Astrocyte (in vitro differentiated cells and primary cell): Measurements from ENCODE around the gene UBE3C. TPM values are rescaled to one million over a fixed set of nuclear protein-coding genes. Genes with fewer than 3 reads are reported as not detected.

Experiments
- DNase-seq: peaks from one replicate; pipeline ENCODE4 v3.0.0-alpha.2; 2010; ENCODE audit warnings: low read depth
- FAIRE-seq: peaks from 2 replicates; lab custom pipeline; 2011; peaks lifted over from hg19 to GRCh38; lab: Jason Lieb, UNC
- H2AFZ ChIP-seq: 2 replicates; pipeline ENCODE4 v1.6.0; 2012; ENCODE audit warnings: low read depth, low read length, inconsistent platforms
- H3K27ac ChIP-seq: 2 replicates; pipeline ENCODE4 v1.5.1; 2011; ENCODE audit warnings: low read depth, low read length, inconsistent platforms
- H3K27me3 ChIP-seq: 2 replicates; pipeline ENCODE4 v1.6.0; 2011; ENCODE audit warnings: low read length, inconsistent platforms; ENCODE audit not compliant: insufficient read depth
- H3K36me3 ChIP-seq: 2 replicates; pipeline ENCODE4 v1.5.1; 2011; ENCODE audit warnings: low read length, inconsistent platforms; ENCODE audit not compliant: insufficient read depth
- H3K4me1 ChIP-seq: 2 replicates; pipeline ENCODE4 v1.5.1; 2011; ENCODE audit warnings: low read length, inconsistent platforms; ENCODE audit not compliant: insufficient read depth
- H3K4me2 ChIP-seq: 2 replicates; pipeline ENCODE4 v1.6.0; 2012; ENCODE audit warnings: low read length, inconsistent platforms
- H3K4me3 ChIP-seq: 2 replicates; pipeline ENCODE4 v1.5.1; 2011; ENCODE audit warnings: low read depth, mild to moderate bottlenecking, low read length, inconsistent platforms; ENCODE audit not compliant: insufficient read depth
- H3K79me2 ChIP-seq: 2 replicates; pipeline ENCODE4 v1.6.0; 2012; ENCODE audit warnings: mild to moderate bottlenecking, low read length, inconsistent platforms; ENCODE audit not compliant: insufficient read depth
- H3K9ac ChIP-seq: 2 replicates; pipeline ENCODE4 v1.6.0; 2012; ENCODE audit warnings: mild to moderate bottlenecking, low read length, inconsistent platforms
- H3K9me3 ChIP-seq: 2 replicates; pipeline ENCODE4 v1.5.1; 2012; ENCODE audit warnings: low read depth, mild to moderate bottlenecking, low read length, inconsistent platforms; ENCODE audit not compliant: insufficient read depth
- H4K20me1 ChIP-seq: 2 replicates; pipeline ENCODE4 v1.6.0; 2012; ENCODE audit warnings: low read length, inconsistent platforms; ENCODE audit not compliant: insufficient read depth
- H3K27ac Mint-ChIP-seq: one replicate; pipeline ENCODE4 v1.8.0; 2021; ENCODE audit warnings: mild to moderate bottlenecking, mixed read lengths; ENCODE audit not compliant: unreplicated experiment
- H3K27me3 Mint-ChIP-seq: one replicate; pipeline ENCODE4 v1.8.0; 2021; ENCODE audit warnings: low read depth, mixed read lengths; ENCODE audit not compliant: unreplicated experiment
- H3K36me3 Mint-ChIP-seq: one replicate; pipeline ENCODE4 v1.8.0; 2021; ENCODE audit warnings: low read depth, mixed read lengths; ENCODE audit not compliant: unreplicated experiment
- H3K4me1 Mint-ChIP-seq: one replicate; pipeline ENCODE4 v1.8.0; 2021; ENCODE audit warnings: low read depth, mixed read lengths; ENCODE audit not compliant: unreplicated experiment
- H3K4me3 Mint-ChIP-seq: one replicate; pipeline ENCODE4 v1.8.0; 2021; ENCODE audit warnings: mild to moderate bottlenecking, moderate library complexity, mixed read lengths; ENCODE audit not compliant: unreplicated experiment
- H3K9me3 Mint-ChIP-seq: one replicate; pipeline ENCODE4 v1.8.0; 2021; ENCODE audit warnings: mild to moderate bottlenecking, mixed read lengths; ENCODE audit not compliant: unreplicated experiment
- EZH2 ChIP-seq: IDR thresholded peaks from 2 replicates; pipeline ENCODE4 v1.6.1; 2012; ENCODE audit warnings: mild to moderate bottlenecking, low read length, inconsistent platforms; ENCODE audit not compliant: insufficient read depth
- total RNA-seq: library from RNA; stranded (reverse); gene quantifications from 2 replicates; pipeline ENCODE4 v1.2.1, GENCODE V29; 2021
- TF ChIP-seq, protein P1 (sequence below): IDR thresholded peaks from 2 replicates; pipeline ENCODE4 v1.5.1; 2011; ENCODE audit warnings: low read depth, mild to moderate bottlenecking, inconsistent platforms, low read length, moderate library complexity; ENCODE audit not compliant: insufficient read depth

UBE3C gene
- total RNA-seq, 1 donor from 2014 or later = 76.9 TPM

DNA sequence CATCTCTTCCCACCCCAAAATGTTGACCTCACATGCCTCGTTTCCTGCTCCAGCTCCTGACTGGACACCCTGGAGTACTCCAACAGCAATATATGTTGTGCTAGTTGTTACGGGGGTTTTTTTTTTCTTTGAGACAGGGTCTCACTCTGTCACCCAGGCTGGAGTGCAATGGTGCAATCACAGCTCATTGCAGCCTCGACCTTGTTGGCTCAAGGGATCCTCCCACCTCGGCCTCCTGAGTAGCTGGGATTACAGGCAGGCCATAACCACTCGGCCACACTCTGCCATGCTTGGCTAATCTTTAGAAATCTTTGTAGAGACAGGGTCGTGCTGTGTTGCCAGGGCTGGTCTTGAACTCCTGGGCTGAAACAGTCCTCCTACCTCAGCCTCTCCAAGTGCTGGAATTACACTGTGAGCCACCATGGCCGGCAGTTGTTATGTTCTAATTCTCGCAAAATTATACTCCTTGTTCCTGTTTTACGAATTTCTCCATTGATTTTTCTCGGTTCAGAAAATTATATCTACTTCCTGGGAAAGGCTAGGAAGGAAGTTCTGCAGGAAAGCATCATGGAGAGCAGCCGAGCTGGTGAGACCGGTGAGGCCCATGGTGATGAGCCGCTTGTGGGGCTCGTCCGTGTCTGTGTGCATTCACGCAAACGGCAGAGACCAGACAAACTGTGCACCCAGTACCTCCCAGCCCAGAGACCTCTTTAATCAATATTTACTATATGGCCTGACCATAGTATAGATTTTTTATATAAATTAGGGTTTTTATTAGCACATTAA is 145.7 kb downstream of the UBE3C start:
- Mint-ChIP-seq H3K27me3 (no peaks in the 10 kb centered on the region), H3K4me1 (no peaks in the 10 kb centered on the region), H3K9me3 (peaks cover 12% of the 10 kb centered on the region), H3K27ac (no peak overlapping the region), H3K4me3 (no peak overlapping the region), H3K36me3 (peaks cover 3% of the 10 kb centered on the region)
- no peak overlapping the region for H3K9ac ChIP-seq
- no peak for TF ChIP-seq EZH2
- TF ChIP-seq, protein P1, sequence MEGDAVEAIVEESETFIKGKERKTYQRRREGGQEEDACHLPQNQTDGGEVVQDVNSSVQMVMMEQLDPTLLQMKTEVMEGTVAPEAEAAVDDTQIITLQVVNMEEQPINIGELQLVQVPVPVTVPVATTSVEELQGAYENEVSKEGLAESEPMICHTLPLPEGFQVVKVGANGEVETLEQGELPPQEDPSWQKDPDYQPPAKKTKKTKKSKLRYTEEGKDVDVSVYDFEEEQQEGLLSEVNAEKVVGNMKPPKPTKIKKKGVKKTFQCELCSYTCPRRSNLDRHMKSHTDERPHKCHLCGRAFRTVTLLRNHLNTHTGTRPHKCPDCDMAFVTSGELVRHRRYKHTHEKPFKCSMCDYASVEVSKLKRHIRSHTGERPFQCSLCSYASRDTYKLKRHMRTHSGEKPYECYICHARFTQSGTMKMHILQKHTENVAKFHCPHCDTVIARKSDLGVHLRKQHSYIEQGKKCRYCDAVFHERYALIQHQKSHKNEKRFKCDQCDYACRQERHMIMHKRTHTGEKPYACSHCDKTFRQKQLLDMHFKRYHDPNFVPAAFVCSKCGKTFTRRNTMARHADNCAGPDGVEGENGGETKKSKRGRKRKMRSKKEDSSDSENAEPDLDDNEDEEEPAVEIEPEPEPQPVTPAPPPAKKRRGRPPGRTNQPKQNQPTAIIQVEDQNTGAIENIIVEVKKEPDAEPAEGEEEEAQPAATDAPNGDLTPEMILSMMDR = no peak
- no peak overlapping the region for H3K4me3 ChIP-seq
- no peak overlapping the region for H2AFZ ChIP-seq
- H3K79me2 ChIP-seq = no peaks in the 10 kb centered on the region
- no peaks in the 10 kb centered on the region for H3K36me3 ChIP-seq
- H3K9me3 ChIP-seq = peaks cover 8% of the 10 kb centered on the region
- H4K20me1 ChIP-seq = no peaks in the 10 kb centered on the region
- no peaks in the 10 kb centered on the region for H3K27me3 ChIP-seq
- no peak for DNase-seq
- H3K4me2 ChIP-seq = no peak overlapping the region
- FAIRE-seq = no peak
- H3K27ac ChIP-seq = no peak overlapping the region
- H3K4me1 ChIP-seq = peaks cover 6% of the 10 kb centered on the region

DNA sequence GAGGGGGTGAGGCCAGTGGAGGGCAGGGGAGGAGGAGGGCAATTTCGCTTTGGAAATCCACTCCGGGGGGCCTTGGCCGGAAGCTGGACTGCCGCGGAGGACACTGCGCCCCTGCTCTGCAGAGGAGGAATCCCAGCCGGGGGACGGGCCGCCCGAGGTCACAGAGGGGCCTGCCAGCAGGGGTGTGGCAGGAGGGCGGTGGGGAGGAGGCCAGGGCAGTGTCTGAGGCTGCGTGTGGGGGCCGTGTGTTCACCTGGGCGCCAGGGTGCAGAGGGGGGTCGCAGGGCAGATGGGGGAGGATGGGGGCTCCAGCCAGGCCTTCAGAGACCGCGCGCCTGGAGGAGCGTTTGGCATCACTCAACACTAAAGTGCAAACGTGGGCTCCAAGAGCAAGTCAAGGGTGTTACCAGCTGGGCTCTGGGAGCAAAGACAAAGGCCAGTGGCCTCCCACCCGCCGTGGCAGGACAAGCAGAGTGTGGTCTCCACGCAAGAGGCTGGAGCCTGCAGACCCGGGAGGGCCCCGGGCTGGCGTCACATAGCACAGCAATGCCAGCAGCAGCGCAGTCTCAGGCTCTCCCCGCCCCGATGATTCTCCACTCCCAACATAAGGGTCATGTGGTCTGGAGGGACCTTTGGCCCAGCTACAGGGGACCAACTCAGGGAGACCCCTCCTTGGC is 152.8 kb downstream of the UBE3C start:
- Histone ChIP-seq H3K9ac (no peak overlapping the region), H3K27me3 (no peaks in the 10 kb centered on the region), H3K4me3 (no peak overlapping the region), H3K4me1 (no peaks in the 10 kb centered on the region), H3K27ac (no peak overlapping the region), H4K20me1 (no peaks in the 10 kb centered on the region), H2AFZ (no peak overlapping the region), H3K36me3 (no peaks in the 10 kb centered on the region), H3K9me3 (no peaks in the 10 kb centered on the region), H3K4me2 (no peak overlapping the region), H3K79me2 (no peaks in the 10 kb centered on the region)
- Mint-ChIP-seq H3K4me1 (peaks cover 2% of the 10 kb centered on the region), H3K4me3 (no peak overlapping the region), H3K9me3 (peaks cover 8% of the 10 kb centered on the region), H3K27ac (no peak overlapping the region), H3K36me3 (no peaks in the 10 kb centered on the region), H3K27me3 (no peaks in the 10 kb centered on the region)
- TF ChIP-seq, protein P1 = no peak
- no peak for TF ChIP-seq EZH2
- DNase-seq = no peak
- no peak for FAIRE-seq
